Activated T-helper 9 cell treated with anti-CD3 and anti-CD28 coated beads, Interleukin-2, amount 50 U/mL, for 16 hours (primary cell): ENCODE results near the gene GABBR1.

Experiments
- DNase-seq: peaks from one replicate; pipeline ENCODE4 v3.0.0-alpha.2; 2020; ENCODE audit warnings: low read depth

GABBR1 gene

GRCh38 chr6:29566856-29567255, 66.1 kb downstream of the GABBR1 start:
- no peak for DNase-seq

GRCh38 chr6:29564875-29565274, 68.1 kb downstream of the GABBR1 start:
- no peak for DNase-seq

- DNase-seq = no peak
Measured at GRCh38 chr6:29563435-29563965, 69.5 kb downstream of the GABBR1 start.

- DNase-seq = no peak
Measured at GRCh38 chr6:29561606-29562181, 71.3 kb downstream of the GABBR1 start.

- no peak for DNase-seq
Measured at GRCh38 chr6:29561091-29561490, 71.9 kb downstream of the GABBR1 start.

- no peak for DNase-seq
Measured at GRCh38 chr6:29559524-29560287, 73.3 kb downstream of the GABBR1 start, which contains the start of gene UBD. Gene UBD (minus strand): TSS chr6:29559732. CDS start chr6:29559701, 31 bp downstream.

GRCh38 chr6:29558439-29559079, 74.4 kb downstream of the GABBR1 start:
- DNase-seq = no peak

GRCh38 chr6:29557320-29557719, 75.7 kb downstream of the GABBR1 start:
- DNase-seq = no peak

GRCh38 chr6:29554764-29555163, 78.2 kb downstream of the GABBR1 start:
- no peak for DNase-seq

- DNase-seq = no peak
Measured at GRCh38 chr6:29553268-29554057, 79.5 kb downstream of the GABBR1 start.

- no peak for DNase-seq
Measured at GRCh38 chr6:29552512-29553051, 80.4 kb downstream of the GABBR1 start.

GRCh38 chr6:29547573-29547972, 85.4 kb downstream of the GABBR1 start:
- no peak for DNase-seq

- no peak for DNase-seq
Measured at GRCh38 chr6:29537714-29538403, 95.1 kb downstream of the GABBR1 start.

- no peak for DNase-seq
Measured at GRCh38 chr6:29532320-29532951, 100.5 kb downstream of the GABBR1 start.

GRCh38 chr6:29531668-29532067, 101.3 kb downstream of the GABBR1 start:
- DNase-seq = no peak

- no peak for DNase-seq
Measured at GRCh38 chr6:29530671-29531310, 102.2 kb downstream of the GABBR1 start.

GRCh38 chr6:29529956-29530355, 103.0 kb downstream of the GABBR1 start:
- no peak for DNase-seq

GRCh38 chr6:29528988-29529560, 103.9 kb downstream of the GABBR1 start:
- no peak for DNase-seq

GRCh38 chr6:29528300-29528931, 104.6 kb downstream of the GABBR1 start:
- DNase-seq = no peak
